AG09309 (cell line): Measurements from ENCODE around the gene ATP4B.

ENCODE experiments used
- DNase-seq: peaks from one replicate; pipeline ENCODE4 v3.0.0-alpha.2; 2010; ENCODE audit warnings: low read depth
- H3K4me3 ChIP-seq: 2 replicates; pipeline ENCODE4 v1.5.1; 2011; ENCODE audit warnings: mild to moderate bottlenecking, low read depth, low read length, moderate library complexity; ENCODE audit not compliant: control insufficient read depth
- TF ChIP-seq, protein P1 (sequence below): IDR thresholded peaks from 2 replicates; pipeline ENCODE4 v1.5.1; 2011; ENCODE audit warnings: mild to moderate bottlenecking, low read depth, low read length, inconsistent platforms; ENCODE audit not compliant: insufficient read depth, control insufficient read depth; ENCODE audit errors: missing control alignments

The ATP4B gene

GRCh38 chr13:113639616-113640262 lies 18.3 kb downstream of the ATP4B start:
- H3K4me3 ChIP-seq, result no peak overlapping the region
- TF ChIP-seq, protein P1, sequence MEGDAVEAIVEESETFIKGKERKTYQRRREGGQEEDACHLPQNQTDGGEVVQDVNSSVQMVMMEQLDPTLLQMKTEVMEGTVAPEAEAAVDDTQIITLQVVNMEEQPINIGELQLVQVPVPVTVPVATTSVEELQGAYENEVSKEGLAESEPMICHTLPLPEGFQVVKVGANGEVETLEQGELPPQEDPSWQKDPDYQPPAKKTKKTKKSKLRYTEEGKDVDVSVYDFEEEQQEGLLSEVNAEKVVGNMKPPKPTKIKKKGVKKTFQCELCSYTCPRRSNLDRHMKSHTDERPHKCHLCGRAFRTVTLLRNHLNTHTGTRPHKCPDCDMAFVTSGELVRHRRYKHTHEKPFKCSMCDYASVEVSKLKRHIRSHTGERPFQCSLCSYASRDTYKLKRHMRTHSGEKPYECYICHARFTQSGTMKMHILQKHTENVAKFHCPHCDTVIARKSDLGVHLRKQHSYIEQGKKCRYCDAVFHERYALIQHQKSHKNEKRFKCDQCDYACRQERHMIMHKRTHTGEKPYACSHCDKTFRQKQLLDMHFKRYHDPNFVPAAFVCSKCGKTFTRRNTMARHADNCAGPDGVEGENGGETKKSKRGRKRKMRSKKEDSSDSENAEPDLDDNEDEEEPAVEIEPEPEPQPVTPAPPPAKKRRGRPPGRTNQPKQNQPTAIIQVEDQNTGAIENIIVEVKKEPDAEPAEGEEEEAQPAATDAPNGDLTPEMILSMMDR, result no peak
- no peak for DNase-seq

- TF ChIP-seq, protein P1, result no peak
- DNase-seq, result no peak
- H3K4me3 ChIP-seq, result no peak overlapping the region
These were observed 19.2 kb downstream of the ATP4B start for GRCh38 chr13:113638806-113639205.

GRCh38 chr13:113638173-113638746 lies 19.7 kb downstream of the ATP4B start:
- TF ChIP-seq, protein P1, result no peak
- DNase-seq, result no peak
- H3K4me3 ChIP-seq, result no peak overlapping the region

DNA sequence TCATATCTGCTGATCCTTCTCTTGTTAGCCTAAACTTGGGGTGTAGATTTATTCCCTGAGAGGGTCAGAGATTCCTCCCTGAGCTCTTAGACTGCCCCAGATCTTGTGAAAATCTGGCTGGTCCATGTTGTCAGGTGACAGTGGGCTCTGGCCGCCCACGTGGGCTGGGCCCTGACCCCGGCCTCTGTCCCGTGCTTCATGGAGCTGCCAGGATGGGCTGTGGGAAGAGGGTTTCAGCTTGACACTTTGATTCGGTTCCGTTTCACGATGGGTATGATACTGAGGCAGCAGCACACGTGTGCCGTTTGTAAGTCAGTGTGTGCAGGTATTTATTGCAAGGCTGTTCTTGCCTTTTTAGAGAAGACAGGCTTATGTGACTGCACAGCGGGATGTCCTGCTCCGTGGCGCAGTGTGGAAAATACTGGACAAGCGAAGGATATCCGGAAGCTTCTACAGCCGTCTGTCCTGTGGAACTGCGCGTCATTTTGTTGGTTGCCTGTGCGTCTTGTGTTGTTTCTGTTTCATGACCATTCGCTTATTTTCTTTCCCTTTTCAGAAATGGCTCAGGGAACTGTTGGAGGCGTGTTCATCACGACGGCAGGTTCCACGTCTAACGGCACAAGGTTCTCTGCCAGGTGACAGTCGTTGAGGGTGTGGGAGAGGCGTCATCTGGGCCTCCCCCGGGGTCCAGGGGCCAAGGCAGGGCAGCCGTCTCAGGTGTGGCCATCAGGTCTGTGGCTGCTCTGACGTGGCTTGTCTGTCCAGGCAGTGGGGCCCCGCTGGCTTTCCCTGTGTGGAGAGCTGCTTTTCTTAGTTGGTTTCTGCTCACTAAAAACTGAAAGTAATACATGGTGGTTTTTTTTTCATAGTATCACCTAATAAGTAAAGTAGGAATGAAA lies 20.5 kb downstream of the ATP4B start:
- DNase-seq, result no peak
- no peak overlapping the region for H3K4me3 ChIP-seq
- TF ChIP-seq, protein P1, result no peak

DNA sequence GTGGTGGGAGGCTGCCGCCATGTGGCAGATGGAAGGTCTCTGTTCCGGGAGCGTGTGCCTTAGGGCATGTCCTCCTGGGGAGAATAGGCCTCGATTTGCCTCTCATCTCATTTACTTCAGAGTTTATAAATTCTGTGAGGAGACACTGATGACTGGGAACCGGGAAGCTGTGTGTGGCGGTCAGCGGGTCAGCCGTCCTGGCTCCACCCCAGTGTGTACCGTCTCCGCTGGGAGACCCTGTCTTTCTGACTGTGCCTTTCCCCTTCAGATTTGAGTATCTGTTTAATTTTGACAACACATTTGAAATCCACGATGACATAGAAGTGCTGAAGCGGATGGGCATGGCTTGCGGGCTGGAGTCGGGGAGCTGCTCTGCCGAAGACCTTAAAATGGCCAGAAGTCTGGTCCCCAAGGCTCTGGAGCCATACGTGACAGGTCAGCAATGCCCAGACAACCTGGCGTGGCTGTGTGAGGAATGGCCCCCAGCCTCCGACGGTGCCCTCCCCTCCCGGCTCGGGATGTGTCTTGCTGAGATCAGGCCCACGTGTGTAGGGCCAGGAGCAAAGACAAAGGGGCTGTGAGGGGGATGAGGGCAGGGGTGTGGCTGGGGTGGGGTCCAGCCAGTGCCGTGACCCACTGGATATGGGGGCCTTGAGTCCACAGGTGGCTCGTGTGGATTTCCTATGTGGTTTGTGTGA lies 21.6 kb downstream of the ATP4B start:
- no peak overlapping the region for H3K4me3 ChIP-seq
- TF ChIP-seq, protein P1, result no peak
- no peak for DNase-seq

GRCh38 chr13:113635709-113636108 lies 22.3 kb downstream of the ATP4B start:
- TF ChIP-seq, protein P1, result no peak
- no peak overlapping the region for H3K4me3 ChIP-seq
- DNase-seq, result no peak
